ENCODE results near the gene C12orf42.
"Not testable (repeated sequence)": the region's sequence is repeated elsewhere in the genome, so short reads cannot be mapped to it uniquely, and the experiment has no call there.

The C12orf42 gene

GRCh38 chr12:103498990-103499389 is 3.2 kb upstream of the C12orf42 start:
- no peak for DNase-seq (ENCODE audit: low read depth in 1 of 2, low spot score in 1 of 2)

- no peak for DNase-seq (ENCODE audit: low read depth in 1 of 2, low spot score in 1 of 2)
These were observed 867 bp downstream of the C12orf42 start for GRCh38 chr12:103494734-103495468.

- no peak for DNase-seq (ENCODE audit: low read depth in 1 of 2, low spot score in 1 of 2)
These were observed 1.6 kb downstream of the C12orf42 start for GRCh38 chr12:103494051-103494733.

- no peak for DNase-seq (ENCODE audit: low read depth in 1 of 2, low spot score in 1 of 2)
These were observed 2.6 kb downstream of the C12orf42 start for GRCh38 chr12:103493199-103493598.

- DNase-seq (ENCODE audit: low read depth in 1 of 2, low spot score in 1 of 2), result no peak
These were observed 13.4 kb downstream of the C12orf42 start for GRCh38 chr12:103482365-103482764.

- no peak for DNase-seq (ENCODE audit: low read depth in 1 of 2, low spot score in 1 of 2)
These were observed 20.7 kb downstream of the C12orf42 start for GRCh38 chr12:103475073-103475472.

GRCh38 chr12:103470664-103471063 is 25.1 kb downstream of the C12orf42 start:
- no peak for DNase-seq (ENCODE audit: low read depth in 1 of 2, low spot score in 1 of 2)

GRCh38 chr12:103469719-103470118 is 26.0 kb downstream of the C12orf42 start:
- DNase-seq (ENCODE audit: low read depth in 1 of 2, low spot score in 1 of 2), result no peak

- DNase-seq (ENCODE audit: low read depth in 1 of 2, low spot score in 1 of 2), result no peak
These were observed 26.9 kb downstream of the C12orf42 start for GRCh38 chr12:103468837-103469236.

GRCh38 chr12:103462675-103463074 is 33.1 kb downstream of the C12orf42 start:
- DNase-seq (ENCODE audit: low read depth in 1 of 2, low spot score in 1 of 2), result no peak

- DNase-seq (ENCODE audit: low read depth in 1 of 2, low spot score in 1 of 2), result no peak
These were observed 38.3 kb downstream of the C12orf42 start for GRCh38 chr12:103457471-103457870.

GRCh38 chr12:103456006-103456405 is 39.8 kb downstream of the C12orf42 start:
- no peak for DNase-seq (ENCODE audit: low read depth in 1 of 2, low spot score in 1 of 2)

- DNase-seq (ENCODE audit: low read depth in 1 of 2, low spot score in 1 of 2), result no peak
These were observed 40.6 kb downstream of the C12orf42 start for GRCh38 chr12:103455020-103455763.

GRCh38 chr12:103444983-103445382 is 50.8 kb downstream of the C12orf42 start:
- DNase-seq (ENCODE audit: low read depth in 1 of 2, low spot score in 1 of 2), result no peak

GRCh38 chr12:103442822-103443221 is 52.9 kb downstream of the C12orf42 start:
- no peak for DNase-seq (ENCODE audit: low read depth in 1 of 2, low spot score in 1 of 2)

GRCh38 chr12:103442182-103442555 is 53.6 kb downstream of the C12orf42 start:
- no peak for DNase-seq (ENCODE audit: low read depth in 1 of 2, low spot score in 1 of 2)

GRCh38 chr12:103441437-103442181 is 54.2 kb downstream of the C12orf42 start:
- no peak for DNase-seq (ENCODE audit: low read depth in 1 of 2, low spot score in 1 of 2)

GRCh38 chr12:103434165-103435105 is 61.3 kb downstream of the C12orf42 start:
- not testable (repeated sequence) for DNase-seq (ENCODE audit: low read depth in 1 of 2, low spot score in 1 of 2)

- DNase-seq (ENCODE audit: low read depth in 1 of 2, low spot score in 1 of 2), result no peak
These were observed 63.8 kb downstream of the C12orf42 start for GRCh38 chr12:103431950-103432349.

- no peak for DNase-seq (ENCODE audit: low read depth in 1 of 2, low spot score in 1 of 2)
These were observed 64.4 kb downstream of the C12orf42 start for GRCh38 chr12:103431387-103431786.
